Panc1 (cell line): ENCODE results near the gene CLDN9. TPM values are rescaled to one million over a fixed set of nuclear protein-coding genes. Genes with fewer than 3 reads are reported as not detected.

ENCODE experiments used
- ATAC-seq: fragments of 200-7000 bp; cut with Tn5 transposase; 2 replicates; pipeline ENCODE4 v1.9.1; 2020; ENCODE audit warnings: mild to moderate bottlenecking, moderate library complexity
- BruUV-seq: library from RNA; stranded (reverse); fragments of 400-500 nt; replicated peaks from 2 replicates; lab custom pipeline; 2021; lab: Mats Ljungman, UMichigan
- CTCF ChIA-PET: fragments of 300-600 bp; sonication (Branson Sonifier 250); formaldehyde crosslinking; loops from one replicate; lab custom pipeline; 2022; ENCODE audit warnings: antibody characterized with exemption; lab: Charles Lee
- POLR2A ChIA-PET: fragments of 300-600 bp; sonication (Branson Sonifier 250); formaldehyde crosslinking; loops from one replicate; lab custom pipeline; 2022; ENCODE audit warnings: antibody characterized with exemption; lab: Charles Lee
- DNase-seq: peaks from one replicate; pipeline ENCODE4 v3.0.0-alpha.2; 2010; ENCODE audit warnings: low read depth, low spot score
- H3K27ac ChIP-seq: 2 replicates; pipeline ENCODE4 v1.5.1; 2011; ENCODE audit warnings: mild to moderate bottlenecking, low read length, inconsistent platforms
- H3K27me3 ChIP-seq: fragments of 200-500 bp; sonication (Bioruptor generic); 2 replicates; pipeline ENCODE4 v1.6.0; 2014; ENCODE audit warnings: low read length, inconsistent platforms; ENCODE audit not compliant: control insufficient read depth, insufficient read depth
- H3K36me3 ChIP-seq: fragments of 200-500 bp; sonication (Bioruptor generic); 2 replicates; pipeline ENCODE4 v1.5.1; 2014; ENCODE audit warnings: inconsistent platforms, mild to moderate bottlenecking, low read length, moderate library complexity; ENCODE audit not compliant: control insufficient read depth, insufficient read depth
- H3K4me1 ChIP-seq: 2 replicates; pipeline ENCODE4 v1.5.1; 2011; ENCODE audit warnings: inconsistent platforms, mild to moderate bottlenecking, low read length, moderate library complexity; ENCODE audit not compliant: control insufficient read depth, insufficient read depth
- H3K4me3 ChIP-seq, 2 experiments: 2 replicates each; pipeline ENCODE4 v1.5.1; 2011 to 2012; ENCODE audit warnings: low read depth in 2 of 2, low read length in 2 of 2, mild to moderate bottlenecking in 2 of 2, inconsistent platforms in 1 of 2, moderate library complexity in 1 of 2
- H3K9me3 ChIP-seq: fragments of 200-500 bp; sonication (Bioruptor generic); 2 replicates; pipeline ENCODE4 v1.5.1; 2014; ENCODE audit warnings: low read depth, mild to moderate bottlenecking, inconsistent platforms, low read length, moderate library complexity; ENCODE audit not compliant: control insufficient read depth, insufficient read depth
- CTCF ChIP-seq: fragments of 450-650 bp; IDR thresholded peaks from 2 replicates; pipeline ENCODE4 v1.5.1; 2017; ENCODE audit warnings: mild to moderate bottlenecking
- POLR2AphosphoS5 ChIP-seq: IDR thresholded peaks from 2 replicates; pipeline ENCODE4 v1.6.1; 2012; ENCODE audit warnings: mild to moderate bottlenecking, low read depth, low read length, moderate library complexity
- REST ChIP-seq, 2 experiments: IDR thresholded peaks; 2 replicates each; pipeline ENCODE4 v1.6.1; 2011 to 2012; ENCODE audit warnings: low read depth in 2 of 2, control low read depth in 1 of 2, low read length in 1 of 2, mild to moderate bottlenecking in 1 of 2, moderate library complexity in 1 of 2; ENCODE audit not compliant: insufficient read depth in 1 of 2
- SIN3A ChIP-seq: IDR thresholded peaks from 2 replicates; pipeline ENCODE4 v1.6.1; 2012; ENCODE audit warnings: low read depth, mild to moderate bottlenecking, low read length, moderate library complexity, borderline replicate concordance; ENCODE audit not compliant: insufficient read depth
- TCF7L2 ChIP-seq: IDR thresholded peaks from 2 replicates; pipeline ENCODE4 v1.6.1; 2011; ENCODE audit warnings: mild to moderate bottlenecking, low read depth, low read length, inconsistent platforms
- in situ Hi-C: cut with HindIII; loops from 2 replicates; pipeline ENCODE4 v1.10.0; 2016; ENCODE audit warnings: low sequenced_read_pairs, low pct_unique_long_range_greater_than_20kb
- intact Hi-C: fragments of 100-400 bp; cut with micrococcal nuclease; formaldehyde crosslinking; loops from one replicate; pipeline ENCODE4 v1.10.0; 2022; ENCODE audit not compliant: unreplicated experiment
- total RNA-seq: library from RNA; stranded (reverse); gene quantifications from one replicate; pipeline ENCODE4 v1.2.1, GENCODE V29; 2021; ENCODE audit not compliant: unreplicated experiment

CLDN9 gene
- total RNA-seq, 1 experiment from 2014 or later: 1.6 TPM

- intact Hi-C loops (no loop called here), in situ Hi-C loops (no loop called here)
- CTCF ChIA-PET: no interaction called here
- ATAC-seq (peak; percentile 75), DNase-seq (no peak)
- peak overlapping the region; percentile 13 to 48 for H3K4me3 ChIP-seq
- H3K27me3 ChIP-seq: no peaks in the 10 kb centered on the region
- no TSS peak for BruUV-seq
- no peak for TF ChIP-seq POLR2AphosphoS5
- no peak for TF ChIP-seq SIN3A
- no peak for TF ChIP-seq TCF7L2
- peak; percentile 99 for TF ChIP-seq CTCF
- no peak for TF ChIP-seq REST (IDR thresholded peaks at IDR 0.05; ENCODE audit: insufficient read depth in 1 of 2, low read depth in 2 of 2, low read length in 1 of 2)
- H3K4me1 ChIP-seq: peaks cover 20% of the 10 kb centered on the region
- peaks cover 2% of the 10 kb centered on the region; the same call in 1 of the 2 replicates for H3K36me3 ChIP-seq
- no peaks in the 10 kb centered on the region for H3K9me3 ChIP-seq
- peak overlapping the region; percentile 41 for H3K27ac ChIP-seq
- POLR2A ChIA-PET: no interaction called here
Measured at GRCh38 chr16:2983706-2984136, 29.0 kb upstream of the CLDN9 start.

- CTCF ChIA-PET: no interaction called here
- no peak for TF ChIP-seq POLR2AphosphoS5
- TF ChIP-seq CTCF: no peak
- no peak for TF ChIP-seq TCF7L2
- no peak for TF ChIP-seq REST (IDR thresholded peaks at IDR 0.05; ENCODE audit: insufficient read depth in 1 of 2, low read depth in 2 of 2, low read length in 1 of 2)
- no peak for TF ChIP-seq SIN3A
- in situ Hi-C loops: no loop called here
- DNase-seq (no peak), ATAC-seq (no peak)
- Histone ChIP-seq H3K27ac (no peak overlapping the region), H3K9me3 (no peaks in the 10 kb centered on the region), H3K4me3 (no peak overlapping the region), H3K36me3 (no peaks in the 10 kb centered on the region), H3K27me3 (no peaks in the 10 kb centered on the region), H3K4me1 (peaks cover 20% of the 10 kb centered on the region)
- BruUV-seq: no TSS peak
- POLR2A ChIA-PET: interaction anchor here (0.5 kb wide), 1 partner anchor 53 kb away, joined by 3 read pairs; no protein-coding TSS in a partner anchor
- intact Hi-C loops: no loop called here
Measured at GRCh38 chr16:2985462-2985861, 27.3 kb upstream of the CLDN9 start.
